Subcutaneous abdominal adipose tissue (tissue), 5 donors: Measurements from ENCODE around the gene MAP4K3.

Experiments
- H3K27ac ChIP-seq: one replicate; pipeline ENCODE4 v1.7.0; 2013; ENCODE audit warnings: low read depth, mild to moderate bottlenecking, inconsistent platforms, low read length, moderate library complexity
- H3K27me3 ChIP-seq, 5 donors: one replicate each; pipeline ENCODE4 v1.7.0; 2013; ENCODE audit warnings: low read length in 5 of 5, inconsistent platforms in 1 of 5; ENCODE audit not compliant: control insufficient read depth in 5 of 5, insufficient read depth in 4 of 5
- H3K36me3 ChIP-seq, 5 donors: one replicate each; pipeline ENCODE4 v1.7.0; 2013; ENCODE audit warnings: low read length in 5 of 5; ENCODE audit not compliant: control insufficient read depth in 5 of 5, insufficient read depth in 5 of 5
- H3K4me1 ChIP-seq, 5 donors: one replicate each; pipeline ENCODE4 v1.7.0; 2013; ENCODE audit warnings: low read length in 5 of 5, mild to moderate bottlenecking in 3 of 5, moderate library complexity in 1 of 5; ENCODE audit not compliant: control insufficient read depth in 5 of 5, insufficient read depth in 5 of 5
- H3K4me3 ChIP-seq, 5 donors: one replicate each; pipeline ENCODE4 v1.7.0; 2013; ENCODE audit warnings: low read length in 5 of 5, low read depth in 1 of 5
- H3K9ac ChIP-seq, 5 donors: one replicate each; pipeline ENCODE4 v1.7.0; 2013; ENCODE audit warnings: low read length in 5 of 5, mild to moderate bottlenecking in 4 of 5, moderate library complexity in 3 of 5
- H3K9me3 ChIP-seq, 5 donors: one replicate each; pipeline ENCODE4 v1.7.0; 2013; ENCODE audit warnings: low read length in 5 of 5; ENCODE audit not compliant: control insufficient read depth in 5 of 5
- donor health status: healthy.
- donor health status: healthy.
- donor health status: healthy.
- donor health status: healthy.
- donor health status: healthy.

Gene MAP4K3

DNA sequence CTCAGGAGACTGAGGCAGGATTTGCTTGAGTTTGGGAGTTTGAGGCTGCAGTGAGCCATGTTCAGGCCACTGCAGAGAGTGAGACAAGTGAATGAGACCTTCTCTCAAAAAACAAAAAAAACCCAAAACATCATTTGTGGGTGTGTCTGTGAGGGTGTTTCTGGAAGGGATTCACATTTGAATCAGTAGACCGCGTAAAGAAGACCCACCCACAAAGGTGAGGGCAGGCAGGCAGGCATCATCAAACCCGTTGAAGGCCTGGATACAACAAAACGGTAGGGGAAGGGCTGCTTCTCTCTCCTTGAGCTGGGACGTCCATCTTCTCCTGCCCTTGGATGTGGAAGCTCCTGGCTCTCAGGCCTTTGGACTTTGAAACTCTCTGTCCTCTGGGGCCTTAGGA, 218.7 kb downstream of the MAP4K3 start:
- Histone ChIP-seq H3K9me3 (no peaks in the 10 kb centered on the region), H3K4me1 (no peaks in the 10 kb centered on the region), H3K9ac (no peak overlapping the region), H3K4me3 (no peak overlapping the region), H3K27ac (no peak overlapping the region), H3K27me3 (no peaks in the 10 kb centered on the region), H3K36me3 (no peaks in the 10 kb centered on the region)

DNA sequence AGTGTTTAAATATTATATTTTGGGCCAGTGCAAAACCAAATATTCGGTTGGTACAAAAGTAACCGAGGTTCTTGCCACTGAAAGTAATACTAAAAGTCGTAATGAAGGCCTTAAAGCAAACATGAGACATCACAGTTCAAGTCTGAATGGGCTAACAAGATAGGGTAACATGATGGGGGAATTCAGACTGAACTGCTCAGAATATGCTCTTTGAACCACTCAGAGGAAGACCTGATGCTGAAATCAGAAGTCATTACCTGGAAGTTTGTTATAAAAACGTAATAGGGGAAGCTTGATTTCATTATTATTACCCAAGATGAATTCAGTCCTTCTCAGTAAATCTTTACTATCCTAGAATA, 219.9 kb downstream of the MAP4K3 start:
- Histone ChIP-seq H3K4me1 (no peaks in the 10 kb centered on the region), H3K4me3 (no peak overlapping the region), H3K27me3 (no peaks in the 10 kb centered on the region), H3K9me3 (no peaks in the 10 kb centered on the region), H3K27ac (no peak overlapping the region), H3K9ac (no peak overlapping the region), H3K36me3 (no peaks in the 10 kb centered on the region)

DNA sequence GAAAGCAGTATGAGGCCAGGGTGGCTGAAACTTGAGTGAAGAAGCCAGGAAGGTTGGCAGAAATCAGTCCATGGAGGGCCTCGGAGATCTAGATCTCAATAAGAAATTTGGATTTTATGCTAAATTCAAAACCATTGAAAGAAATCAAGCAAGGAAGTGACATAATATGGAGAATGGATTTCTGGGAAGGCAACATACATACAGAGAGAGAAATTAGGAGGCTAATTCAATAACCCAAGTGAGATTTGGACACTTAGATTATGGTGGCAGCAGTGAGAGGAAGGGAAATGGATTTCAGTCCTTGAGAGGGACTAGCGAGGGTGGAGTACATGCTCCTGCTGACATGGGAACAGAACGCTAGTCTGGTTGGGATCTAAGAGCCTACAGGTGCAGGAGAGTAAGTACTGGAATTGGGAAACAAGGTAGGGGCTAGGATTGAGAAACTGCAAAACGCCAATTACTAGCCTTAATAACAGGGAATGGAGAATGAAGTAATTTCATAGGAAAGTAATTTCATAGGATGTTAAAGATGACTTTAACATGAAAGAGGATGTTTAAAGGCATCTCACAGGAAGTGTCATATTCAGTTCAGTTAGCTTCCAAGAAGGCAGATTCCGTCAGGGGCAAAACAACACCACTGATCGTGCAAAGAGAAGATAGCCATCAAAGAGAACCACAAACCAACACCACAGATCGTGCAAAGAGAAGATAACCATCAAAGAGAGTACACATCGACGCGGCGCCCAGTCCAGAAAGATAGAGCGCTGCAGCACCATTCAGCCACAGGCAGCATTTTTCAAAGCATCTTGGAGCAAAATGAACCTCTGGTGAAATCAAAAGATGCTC, 220.5 kb downstream of the MAP4K3 start:
- H3K27ac ChIP-seq: no peak overlapping the region
- H3K36me3 ChIP-seq: no peaks in the 10 kb centered on the region
- H3K27me3 ChIP-seq: no peaks in the 10 kb centered on the region
- H3K4me1 ChIP-seq: no peaks in the 10 kb centered on the region
- no peak overlapping the region for H3K9ac ChIP-seq
- no peak overlapping the region for H3K4me3 ChIP-seq
- H3K9me3 ChIP-seq: no peaks in the 10 kb centered on the region

DNA sequence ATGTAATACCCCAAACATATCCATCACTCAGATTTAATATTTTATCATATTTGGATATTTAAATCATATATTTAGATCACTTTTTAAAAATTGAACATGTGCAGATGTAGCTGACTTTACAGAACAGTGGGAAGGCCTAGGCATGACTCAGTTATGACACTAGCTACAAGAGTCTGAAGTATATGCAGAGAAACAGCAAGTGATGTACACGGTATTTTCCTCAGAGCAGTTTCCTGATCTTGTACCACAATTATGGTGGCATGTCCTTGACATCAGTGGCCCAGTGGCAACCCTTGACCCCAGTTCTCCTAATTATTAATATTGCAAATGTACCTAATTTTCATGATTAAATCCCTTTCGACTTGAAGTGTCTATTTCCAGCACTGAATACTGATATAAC, 221.5 kb downstream of the MAP4K3 start:
- H3K9ac ChIP-seq: no peak overlapping the region
- H3K9me3 ChIP-seq: no peaks in the 10 kb centered on the region
- no peak overlapping the region for H3K4me3 ChIP-seq
- no peaks in the 10 kb centered on the region for H3K4me1 ChIP-seq
- no peak overlapping the region for H3K27ac ChIP-seq
- H3K36me3 ChIP-seq: no peaks in the 10 kb centered on the region
- no peaks in the 10 kb centered on the region for H3K27me3 ChIP-seq

DNA sequence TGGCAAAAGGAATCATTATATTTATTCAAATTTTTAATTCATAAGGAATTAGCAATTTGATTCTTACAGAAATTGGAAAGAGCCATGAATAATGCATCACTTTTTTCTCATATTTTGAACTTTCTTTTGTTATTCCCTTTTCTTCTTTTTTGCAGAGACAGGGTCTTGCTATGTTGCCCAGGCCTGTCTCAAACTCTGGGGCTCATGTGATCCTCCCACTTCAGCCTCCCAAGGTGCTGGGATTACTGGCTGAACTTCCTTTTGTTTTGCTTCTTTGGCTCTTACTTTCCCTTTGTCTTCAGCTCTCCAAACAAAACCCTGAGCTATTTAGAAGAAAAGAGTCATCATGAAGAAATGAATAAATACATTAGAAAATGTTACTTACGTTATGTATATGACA, 224.1 kb downstream of the MAP4K3 start:
- no peak overlapping the region for H3K27ac ChIP-seq
- no peaks in the 10 kb centered on the region for H3K4me1 ChIP-seq
- H3K27me3 ChIP-seq: no peaks in the 10 kb centered on the region
- H3K36me3 ChIP-seq: no peaks in the 10 kb centered on the region
- no peak overlapping the region for H3K4me3 ChIP-seq
- no peak overlapping the region for H3K9ac ChIP-seq
- no peaks in the 10 kb centered on the region for H3K9me3 ChIP-seq

DNA sequence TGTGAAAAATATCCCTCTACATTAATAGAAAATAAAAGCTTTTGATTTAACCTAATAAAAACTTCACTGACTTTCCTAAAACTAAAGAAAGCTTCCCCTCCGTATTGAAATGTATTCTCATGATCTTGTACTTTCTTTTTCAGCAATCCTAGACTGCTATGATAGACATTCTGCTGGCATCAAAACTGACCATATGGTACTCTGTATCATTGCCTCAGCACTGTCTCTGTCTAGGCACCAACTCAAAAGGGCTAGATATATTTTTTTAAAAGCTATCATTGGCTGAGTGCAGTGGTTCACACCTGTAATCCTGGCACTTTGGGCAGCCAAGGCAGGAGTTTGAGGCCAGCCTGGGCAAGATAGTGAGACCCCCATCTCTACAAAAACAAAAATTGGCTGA, 226.2 kb downstream of the MAP4K3 start:
- Histone ChIP-seq H3K27me3 (no peaks in the 10 kb centered on the region), H3K4me1 (no peaks in the 10 kb centered on the region), H3K36me3 (no peaks in the 10 kb centered on the region), H3K9me3 (no peaks in the 10 kb centered on the region), H3K4me3 (no peak overlapping the region), H3K27ac (no peak overlapping the region), H3K9ac (no peak overlapping the region)

GRCh38 chr2:39203382-39203781, 233.7 kb downstream of the MAP4K3 start:
- Histone ChIP-seq H3K9ac (peak overlapping the region in 1 of 5 donors; percentile 35), H3K4me3 (peak overlapping the region in 2 of 5 donors; percentile 43 to 51), H3K27me3 (no peaks in the 10 kb centered on the region), H3K36me3 (no peaks in the 10 kb centered on the region), H3K4me1 (peaks cover 0 to 4% (median 0%) of the 10 kb centered on the region in 5 donors), H3K9me3 (no peaks in the 10 kb centered on the region), H3K27ac (no peak overlapping the region)

DNA sequence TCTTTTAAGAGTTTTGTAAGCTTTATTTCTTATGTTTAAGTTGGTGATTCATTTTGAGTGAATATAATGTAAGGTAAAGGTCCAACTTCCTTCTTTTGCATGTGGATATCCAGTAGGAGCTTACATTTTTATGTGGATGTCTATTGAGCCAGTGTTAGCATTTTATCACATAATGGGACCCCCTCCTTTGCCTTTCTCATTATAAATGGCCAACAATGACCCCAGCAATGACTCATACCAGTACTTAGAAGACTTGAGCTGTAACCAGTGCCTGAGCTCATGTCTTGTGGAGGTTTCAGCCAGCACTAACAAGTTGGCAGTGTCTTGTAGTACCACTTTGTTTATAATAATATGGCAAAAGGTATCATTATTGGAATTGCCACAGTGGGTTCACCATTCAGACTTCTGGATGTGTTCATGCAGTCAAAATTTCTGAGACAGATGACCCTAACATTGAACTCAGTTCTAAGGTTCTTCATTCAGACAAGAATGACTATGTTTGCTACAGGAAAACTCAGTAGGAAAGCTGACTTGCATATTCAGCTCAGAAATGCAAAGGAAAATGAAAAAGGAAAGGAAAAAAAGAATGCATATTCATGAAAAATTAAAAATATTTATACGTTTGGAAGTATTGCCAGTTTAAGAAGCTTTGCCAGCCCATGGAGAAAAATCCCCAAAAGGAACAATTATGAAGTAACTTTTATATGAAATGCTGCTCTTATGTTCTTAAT, 234.3 kb downstream of the MAP4K3 start:
- Histone ChIP-seq H3K27me3 (no peaks in the 10 kb centered on the region), H3K9ac (no peak overlapping the region), H3K27ac (no peak overlapping the region)

More for the DNA sequence above, 234.3 kb downstream of the MAP4K3 start:
- Histone ChIP-seq H3K4me3 (no peak overlapping the region), H3K4me1 (peaks cover 0 to 4% (median 0%) of the 10 kb centered on the region in 5 donors), H3K36me3 (no peaks in the 10 kb centered on the region), H3K9me3 (no peaks in the 10 kb centered on the region)
